Adrenal gland (tissue), 12 donors: Measurements from ENCODE around the gene PCDH9. TPM values are rescaled to one million over a fixed set of nuclear protein-coding genes. Genes with fewer than 3 reads are reported as not detected.
"Not testable (repeated sequence)": the region's sequence is repeated elsewhere in the genome, so short reads cannot be mapped to it uniquely, and the experiment has no call there.

ENCODE experiments used
- DNase-seq, 7 donors: peaks; one replicate each; pipeline ENCODE4 v3.0.0-alpha.2; 2019 to 2020
- H3K27ac ChIP-seq, 5 donors: fragments of 200-600 bp; sonication (generic) in 4 of 5; 1 replicate in 3 of 5; 2 replicates in 2 of 5; pipeline versions ENCODE4 v1.5.1 to v1.8.0; 2016 to 2020; ENCODE audit warnings: mild to moderate bottlenecking in 1 of 5
- H3K27me3 ChIP-seq: fragments of 200-600 bp; 2 replicates; pipeline ENCODE4 v1.8.0; 2021
- H3K36me3 ChIP-seq, 2 donors: fragments of 200-600 bp; replicated peaks in 1 of 2; 1 replicate in 1 of 2; 2 replicates in 1 of 2; pipeline versions ENCODE4 v1.5.1 to v1.8.0; 2018 to 2022
- H3K4me1 ChIP-seq, 2 donors: fragments of 200-600 bp; replicated peaks in 1 of 2; 1 replicate in 1 of 2; 2 replicates in 1 of 2; pipeline versions ENCODE4 v1.5.1 to v1.8.0; 2018 to 2021
- H3K4me3 ChIP-seq, 4 donors: fragments of 200-600 bp; sonication (generic) in 3 of 4; one replicate each; pipeline ENCODE4 v1.5.1; 2016 to 2018
- H3K9me3 ChIP-seq, 3 donors: fragments of 200-600 bp; sonication (generic) in 1 of 3; replicated peaks in 1 of 3; 1 replicate in 2 of 3; 2 replicates in 1 of 3; pipeline versions ENCODE4 v1.5.1 to v1.8.0; 2016 to 2021
- CTCF ChIP-seq, 6 experiments: fragments of 450-650 bp in 4 of 6; fragments of 200-600 bp in 2 of 6; sonication (generic) in 1 of 6; IDR thresholded peaks; 1 replicate in 5 of 6; 2 replicates in 1 of 6; pipeline versions ENCODE4 v1.5.1 to v1.8.0; 2016 to 2021; ENCODE audit warnings: antibody characterized with exemption in 6 of 6, mild to moderate bottlenecking in 2 of 6, moderate library complexity in 1 of 6
- POLR2A ChIP-seq, 2 donors: fragments of 450-650 bp; IDR thresholded peaks; one replicate each; pipeline ENCODE4 v1.6.1; 2017; ENCODE audit warnings: antibody characterized with exemption in 2 of 2, mild to moderate bottlenecking in 2 of 2, moderate library complexity in 1 of 2
- WGBS, 4 donors: extraction: QIAGEN DNeasy Blood & Tissue Kit in 2 of 4; methylation state at CpG; one replicate each; pipeline versions ENCODE4 v1.1.5 to v1.1.7; 2013 to 2017; 5-methylcytosine and 5-hydroxymethylcytosine counted together
- intact Hi-C, 2 donors: fragments of 100-400 bp; cut with DNase I; formaldehyde crosslinking; loops; one replicate each; pipeline versions ENCODE4 v1.14.1 to v1.15.0; 2022 to 2023
- polyA plus RNA-seq, 3 donors: library from polyadenylated mRNA; stranded (reverse); fragments of 200-250 nt in 2 of 3; fragments of 350-450 nt in 1 of 3; fragmentation: Illumina TruSeq in 1 of 3; extraction: RNeasy Lipid Tissue Mini Kit (QIAGEN cat#74804) in 1 of 3; gene quantifications; one replicate each; pipeline ENCODE4 v1.2.3, GENCODE V29; 2013 to 2014
- total RNA-seq, 9 donors: library from RNA; depleted of rRNA in 4 of 9; stranded (reverse); fragments of >200 nt in 4 of 9; fragments of 120-200 nt in 1 of 9; fragmentation: NEBNext Ultra II Directional in 1 of 9; extraction: Animal tissue kit (Norgen Biotek cat#: 25700) in 1 of 9; gene quantifications; one replicate each; pipeline versions ENCODE4 v1.1.0 to v1.2.4, GENCODE V29; 2013 to 2023
- donor health status: healthy with polysubstance abuse.
- donor health status: Bipolar disorder and iron deficiency.
- donor health status: DM: yes; HTN: yes; CAD: no.
- donor health status: DM: no; HTN: no; CAD: no.
- donor health status: DM: no; HTN: no; CAD: no.
- donor health status: DM: yes; HTN: yes; CAD: no.

PCDH9 gene
- total and polyA plus RNA-seq, 12 donors, result 0.71 to 10.9 (median 3.6) TPM

GRCh38 chr13:66886264-66886663 is 343.9 kb downstream of the PCDH9 start:
- no peaks in the 10 kb centered on the region for H3K4me1 ChIP-seq
- no peaks in the 10 kb centered on the region for H3K27me3 ChIP-seq
- H3K27ac ChIP-seq, result no peak overlapping the region
- no peaks in the 10 kb centered on the region for H3K36me3 ChIP-seq
- intact Hi-C loops, result no loop called here
- 72 to 79% (median 73%) methylated on average over 4 of the region's 4 CpGs for WGBS, 4 donors
- no peak overlapping the region for H3K4me3 ChIP-seq
- no peaks in the 10 kb centered on the region for H3K9me3 ChIP-seq
- TF ChIP-seq CTCF (IDR thresholded peaks at IDR 0.05) (no peak), POLR2A (IDR thresholded peaks at IDR 0.05) (no peak)
- no peak for DNase-seq

- H3K27ac ChIP-seq, H3K4me3 ChIP-seq, intact Hi-C loops, H3K36me3 ChIP-seq, H3K9me3 ChIP-seq, DNase-seq, H3K4me1 ChIP-seq, H3K27me3 ChIP-seq: not testable (repeated sequence)
- WGBS, 4 donors, result 62 to 78% (median 72%) methylated on average over 2 of the region's 2 CpGs
Measured at GRCh38 chr13:66881170-66881569, 349.0 kb downstream of the PCDH9 start.

GRCh38 chr13:66879988-66880387 is 350.1 kb downstream of the PCDH9 start:
- Histone ChIP-seq H3K9me3 (no peaks in the 10 kb centered on the region), H3K4me1 (no peaks in the 10 kb centered on the region), H3K4me3 (no peak overlapping the region), H3K27ac (no peak overlapping the region), H3K27me3 (no peaks in the 10 kb centered on the region), H3K36me3 (no peaks in the 10 kb centered on the region)
- no peak for TF ChIP-seq POLR2A (IDR thresholded peaks at IDR 0.05)
- no peak for TF ChIP-seq CTCF (IDR thresholded peaks at IDR 0.05)
- WGBS, 4 donors, result 76 to 86% (median 77%) methylated on average over 1 of the region's 1 CpG
- no peak for DNase-seq
- intact Hi-C loops, result no loop called here

- Histone ChIP-seq H3K4me1 (no peaks in the 10 kb centered on the region), H3K27ac (no peak overlapping the region), H3K36me3 (no peaks in the 10 kb centered on the region), H3K4me3 (no peak overlapping the region), H3K27me3 (no peaks in the 10 kb centered on the region), H3K9me3 (no peaks in the 10 kb centered on the region)
- 59 to 77% (median 73%) methylated on average over 4 of the region's 4 CpGs for WGBS, 4 donors
- no peak for TF ChIP-seq POLR2A (IDR thresholded peaks at IDR 0.05)
- TF ChIP-seq CTCF (IDR thresholded peaks at IDR 0.05), result no peak
- no peak for DNase-seq
- intact Hi-C loops, result no loop called here
Measured at GRCh38 chr13:66875264-66875663, 354.9 kb downstream of the PCDH9 start.

GRCh38 chr13:66864627-66865026 is 365.5 kb downstream of the PCDH9 start:
- DNase-seq, result no peak
- Histone ChIP-seq H3K4me1 (no peaks in the 10 kb centered on the region), H3K9me3 (no peaks in the 10 kb centered on the region), H3K27me3 (no peaks in the 10 kb centered on the region), H3K4me3 (no peak overlapping the region), H3K36me3 (no peaks in the 10 kb centered on the region), H3K27ac (no peak overlapping the region)
- TF ChIP-seq CTCF (IDR thresholded peaks at IDR 0.05), result no peak
- no peak for TF ChIP-seq POLR2A (IDR thresholded peaks at IDR 0.05)
- WGBS, 4 donors, result 50 to 57% (median 54%) methylated on average over 3 of the region's 3 CpGs
- intact Hi-C loops, result no loop called here
